Kidney (tissue), 14 donors: Measurements from ENCODE around the gene ANKRD53. TPM values are rescaled to one million over a fixed set of nuclear protein-coding genes. Genes with fewer than 3 reads are reported as not detected.

ENCODE experiments used
- DNase-seq, 5 donors: peaks; one replicate each; pipeline ENCODE4 v3.0.0-alpha.2; 2013 to 2020
- FAIRE-seq: peaks from 2 replicates; lab custom pipeline; 2012; peaks lifted over from hg19 to GRCh38; lab: Jason Lieb, UNC
- H3K27ac ChIP-seq, 2 donors: one replicate each; pipeline ENCODE4 v1.7.0; 2013; ENCODE audit warnings: low read depth in 2 of 2, low read length in 2 of 2, inconsistent platforms in 1 of 2
- H3K27me3 ChIP-seq: one replicate; pipeline ENCODE4 v1.7.1; 2013; ENCODE audit warnings: low read length, inconsistent platforms; ENCODE audit not compliant: control insufficient read depth, insufficient read depth
- H3K36me3 ChIP-seq, 3 donors: one replicate each; pipeline versions ENCODE4 v1.7.0 to v1.7.1; 2013; ENCODE audit warnings: low read length in 3 of 3, control low read depth in 1 of 3, inconsistent platforms in 1 of 3; ENCODE audit not compliant: insufficient read depth in 3 of 3, control insufficient read depth in 2 of 3
- H3K4me1 ChIP-seq, 3 donors: one replicate each; pipeline versions ENCODE4 v1.7.0 to v1.7.1; 2013; ENCODE audit warnings: low read length in 3 of 3, inconsistent platforms in 1 of 3, low read depth in 1 of 3; ENCODE audit not compliant: control insufficient read depth in 2 of 3, insufficient read depth in 2 of 3
- H3K4me3 ChIP-seq, 3 donors: one replicate each; pipeline versions ENCODE4 v1.7.0 to v1.8.1; 2013; ENCODE audit warnings: low read length in 3 of 3, control low read depth in 1 of 3, inconsistent platforms in 1 of 3
- H3K9ac ChIP-seq, 3 donors: one replicate each; pipeline versions ENCODE4 v1.7.0 to v1.7.1; 2013; ENCODE audit warnings: low read length in 3 of 3, control low read depth in 1 of 3, inconsistent platforms in 1 of 3
- H3K9me3 ChIP-seq, 3 donors: one replicate each; pipeline versions ENCODE4 v1.7.0 to v1.7.1; 2013; ENCODE audit warnings: low read length in 3 of 3, control low read depth in 1 of 3, inconsistent platforms in 1 of 3; ENCODE audit not compliant: control insufficient read depth in 2 of 3, insufficient read depth in 1 of 3
- intact Hi-C: fragments of 100-400 bp; cut with DNase I; formaldehyde crosslinking; loops from one replicate; pipeline ENCODE4 v1.11.1; 2022
- polyA plus RNA-seq: library from polyadenylated mRNA; stranded (reverse); fragments of 350-450 nt; fragmentation: Illumina TruSeq; extraction: RNeasy Lipid Tissue Mini Kit (QIAGEN cat#74804); gene quantifications from one replicate; pipeline ENCODE4 v1.2.3, GENCODE V29; 2014; ENCODE audit warnings: low read depth, low replicate concordance; ENCODE audit not compliant: insufficient read depth
- total RNA-seq: library from RNA; stranded (reverse); fragmentation: NEBNext Ultra II Directional; extraction: Animal tissue kit (Norgen Biotek cat#: 25700); gene quantifications from one replicate; pipeline ENCODE4 v1.2.1, GENCODE V29; 2021
- TF ChIP-seq, protein P1 (sequence below): IDR thresholded peaks from 3 replicates; pipeline ENCODE4 v1.5.1; 2012; ENCODE audit warnings: mild to moderate bottlenecking, moderate library complexity, borderline replicate concordance; ENCODE audit not compliant: insufficient read depth; ENCODE audit errors: extremely low read depth
- donor health status: control.
- donor health status: control.
- donor health status: control.
- donor health status: control.
- donor health status: control.
- donor health status: DM: yes; HTN: yes; CAD: no.
- donor health status: Normal renal cell carcinoma (clear cell type).

Gene ANKRD53
- total and polyA plus RNA-seq, 2 donors from 2014 or later, result 1.3 to 2.1 TPM

- no peak for FAIRE-seq
- Histone ChIP-seq H3K27me3 (no peaks in the 10 kb centered on the region), H3K4me1 (no peaks in the 10 kb centered on the region), H3K9me3 (no peaks in the 10 kb centered on the region), H3K9ac (no peak overlapping the region), H3K4me3 (no peak overlapping the region), H3K36me3 (no peaks in the 10 kb centered on the region), H3K27ac (no peak overlapping the region)
- TF ChIP-seq, protein P1, sequence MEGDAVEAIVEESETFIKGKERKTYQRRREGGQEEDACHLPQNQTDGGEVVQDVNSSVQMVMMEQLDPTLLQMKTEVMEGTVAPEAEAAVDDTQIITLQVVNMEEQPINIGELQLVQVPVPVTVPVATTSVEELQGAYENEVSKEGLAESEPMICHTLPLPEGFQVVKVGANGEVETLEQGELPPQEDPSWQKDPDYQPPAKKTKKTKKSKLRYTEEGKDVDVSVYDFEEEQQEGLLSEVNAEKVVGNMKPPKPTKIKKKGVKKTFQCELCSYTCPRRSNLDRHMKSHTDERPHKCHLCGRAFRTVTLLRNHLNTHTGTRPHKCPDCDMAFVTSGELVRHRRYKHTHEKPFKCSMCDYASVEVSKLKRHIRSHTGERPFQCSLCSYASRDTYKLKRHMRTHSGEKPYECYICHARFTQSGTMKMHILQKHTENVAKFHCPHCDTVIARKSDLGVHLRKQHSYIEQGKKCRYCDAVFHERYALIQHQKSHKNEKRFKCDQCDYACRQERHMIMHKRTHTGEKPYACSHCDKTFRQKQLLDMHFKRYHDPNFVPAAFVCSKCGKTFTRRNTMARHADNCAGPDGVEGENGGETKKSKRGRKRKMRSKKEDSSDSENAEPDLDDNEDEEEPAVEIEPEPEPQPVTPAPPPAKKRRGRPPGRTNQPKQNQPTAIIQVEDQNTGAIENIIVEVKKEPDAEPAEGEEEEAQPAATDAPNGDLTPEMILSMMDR, result no peak
- intact Hi-C loops, result no loop called here
- DNase-seq, result no peak
Observed at GRCh38 chr2:71003396-71003795, 25.0 kb downstream of the ANKRD53 start.

DNA sequence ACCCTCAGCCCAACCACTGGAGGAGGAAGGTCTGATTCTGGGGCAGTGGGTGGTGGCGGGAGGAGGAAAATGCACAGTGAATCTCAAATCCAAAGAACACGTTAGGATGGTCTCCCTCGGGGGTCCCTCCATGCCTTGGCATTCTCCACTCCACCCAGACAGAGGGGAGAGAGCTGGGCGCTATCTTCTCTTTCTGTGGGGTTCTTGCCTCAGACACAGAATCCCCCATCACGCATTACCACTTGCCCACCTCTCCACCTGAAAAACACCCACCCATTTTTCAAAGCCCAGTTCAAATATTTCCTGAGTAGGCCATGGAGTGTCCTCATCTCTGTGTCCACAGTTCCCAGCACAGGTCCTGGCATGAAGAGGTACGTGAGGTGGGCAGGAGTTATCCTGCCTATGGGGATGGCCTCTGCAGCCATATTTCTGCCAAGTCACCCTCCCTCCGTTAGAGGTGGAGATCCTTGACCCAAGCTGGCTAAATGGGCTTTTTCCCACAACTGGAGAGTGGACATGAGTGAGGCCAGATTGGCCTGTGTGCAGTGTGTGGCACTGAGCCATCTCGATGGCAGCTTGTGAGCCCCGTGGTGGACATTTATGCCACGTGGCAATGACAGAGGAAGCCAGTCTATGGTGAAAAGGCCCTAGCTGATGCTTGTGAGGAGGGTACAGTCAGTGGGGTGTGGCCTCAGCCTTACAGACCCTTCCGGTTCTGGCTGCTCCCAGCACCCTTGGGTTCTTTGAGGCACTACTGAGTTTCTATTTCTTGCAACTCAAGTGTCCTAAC is 25.7 kb downstream of the ANKRD53 start:
- DNase-seq, result no peak
- FAIRE-seq, result no peak
- intact Hi-C loops, result no loop called here
- Histone ChIP-seq H3K4me1 (no peaks in the 10 kb centered on the region), H3K4me3 (no peak overlapping the region), H3K9ac (no peak overlapping the region), H3K9me3 (no peaks in the 10 kb centered on the region), H3K36me3 (no peaks in the 10 kb centered on the region), H3K27me3 (no peaks in the 10 kb centered on the region), H3K27ac (no peak overlapping the region)
- TF ChIP-seq, protein P1, result no peak

- DNase-seq (no peak), FAIRE-seq (no peak)
- Histone ChIP-seq H3K9me3 (no peaks in the 10 kb centered on the region), H3K27me3 (no peaks in the 10 kb centered on the region), H3K4me1 (no peaks in the 10 kb centered on the region), H3K9ac (no peak overlapping the region), H3K4me3 (no peak overlapping the region), H3K36me3 (no peaks in the 10 kb centered on the region), H3K27ac (no peak overlapping the region)
- TF ChIP-seq, protein P1, result no peak
- intact Hi-C loops, result no loop called here
Observed at GRCh38 chr2:71004857-71005256, 26.4 kb downstream of the ANKRD53 start.
